ENCODE results near the gene EXD3.
A peak's percentile ranks its signal among the peaks of the same experiment; 100 is the strongest.

The EXD3 gene

GRCh38 chr9:137265496-137266161 is 157.3 kb downstream of the EXD3 start:
- no peak for DNase-seq

GRCh38 chr9:137264067-137264466 is 158.9 kb downstream of the EXD3 start:
- no peak for DNase-seq

- no peak for DNase-seq
Measured at GRCh38 chr9:137263506-137263905, 159.5 kb downstream of the EXD3 start.

GRCh38 chr9:137262909-137263285 is 160.1 kb downstream of the EXD3 start:
- DNase-seq: no peak

- peak; percentile 5 for DNase-seq
Measured at GRCh38 chr9:137262173-137262908, 160.6 kb downstream of the EXD3 start.

All from NCI-H2227 treated with DMSO at 0.1 percent for 48 hours (cell line).